ENCODE results near the gene FARP1.

GRCh38 chr13:98118865-98119264 lies 24.0 kb upstream of the FARP1 start:
- no peak for TF ChIP-seq CTCF (IDR thresholded peaks at IDR 0.05)
- TF ChIP-seq POLR2A (IDR thresholded peaks at IDR 0.05), result no peak

Data from gastroesophageal sphincter (tissue), 3 donors.